Stimulated activated CD4-positive, alpha-beta T cell treated with anti-CD3 and anti-CD28 coated beads, Interleukin-4, amount 100 ng/mL, for 24 hours (primary cell): ENCODE data around the gene VMP1.
A peak's percentile ranks its signal among the peaks of the same experiment; 100 is the strongest.
"Not testable (repeated sequence)": the region's sequence is repeated elsewhere in the genome, so short reads cannot be mapped to it uniquely, and the experiment has no call there.

Experiments used
- DNase-seq: peaks from one replicate; pipeline ENCODE4 v3.0.0-alpha.2; 2020

The VMP1 gene

GRCh38 chr17:59815965-59816364 is 108.5 kb downstream of the VMP1 start:
- DNase-seq, result no peak

- peak; percentile 63 for DNase-seq
Measured at GRCh38 chr17:59825533-59826322, 118.3 kb downstream of the VMP1 start.

DNA sequence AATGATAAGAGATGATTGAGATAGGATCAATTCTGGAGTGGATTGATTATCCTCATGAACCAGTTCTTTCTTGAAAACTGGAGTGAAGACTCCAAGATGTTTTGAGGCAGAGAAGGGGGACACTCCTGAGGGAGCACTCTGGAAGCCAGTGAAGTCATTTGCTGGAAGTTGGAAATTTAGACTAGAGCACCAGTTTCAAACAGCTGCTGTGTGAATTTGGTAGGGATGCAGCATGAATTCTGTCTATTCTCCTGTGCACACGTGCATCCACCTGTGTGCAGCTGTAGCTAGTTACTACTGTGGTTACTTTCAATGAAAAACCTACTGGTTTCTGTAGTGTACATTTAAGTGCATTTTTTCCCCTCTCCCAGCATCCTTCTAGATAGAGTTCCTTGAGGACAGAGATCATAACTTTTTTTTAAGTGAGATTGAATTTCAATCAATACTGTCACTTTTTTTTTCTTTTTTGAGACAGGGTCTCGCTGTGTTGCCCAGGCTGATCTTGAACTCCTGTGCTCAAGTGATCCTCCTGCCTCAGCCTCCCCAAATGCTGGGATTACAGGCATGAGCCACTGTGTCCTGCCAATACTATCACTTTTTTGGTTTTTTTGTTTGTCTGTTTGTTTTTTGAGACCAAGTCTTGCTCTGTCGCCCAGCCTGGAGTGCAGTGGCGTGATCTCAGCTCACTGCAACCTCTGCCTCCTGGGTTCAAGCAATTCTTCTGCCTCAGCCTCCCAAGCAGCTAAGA is 119.4 kb downstream of the VMP1 start:
- DNase-seq, result no peak

- DNase-seq, result peak; percentile 28
Measured at GRCh38 chr17:59827721-59828477, 120.4 kb downstream of the VMP1 start.

DNA sequence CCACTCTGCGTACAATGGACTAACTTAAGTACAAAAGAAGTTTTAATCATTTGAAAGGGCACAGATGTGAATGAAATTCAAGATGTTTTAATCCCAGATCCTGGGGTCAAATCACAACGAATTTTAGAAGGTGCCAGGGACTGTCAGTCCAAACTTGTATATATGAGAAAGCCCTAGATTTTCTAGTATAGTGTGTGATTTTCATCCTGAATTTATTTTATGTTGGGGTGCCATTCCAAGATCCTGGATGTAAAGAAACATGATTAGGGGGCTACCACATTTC is 121.0 kb downstream of the VMP1 start:
- DNase-seq, result no peak

DNA sequence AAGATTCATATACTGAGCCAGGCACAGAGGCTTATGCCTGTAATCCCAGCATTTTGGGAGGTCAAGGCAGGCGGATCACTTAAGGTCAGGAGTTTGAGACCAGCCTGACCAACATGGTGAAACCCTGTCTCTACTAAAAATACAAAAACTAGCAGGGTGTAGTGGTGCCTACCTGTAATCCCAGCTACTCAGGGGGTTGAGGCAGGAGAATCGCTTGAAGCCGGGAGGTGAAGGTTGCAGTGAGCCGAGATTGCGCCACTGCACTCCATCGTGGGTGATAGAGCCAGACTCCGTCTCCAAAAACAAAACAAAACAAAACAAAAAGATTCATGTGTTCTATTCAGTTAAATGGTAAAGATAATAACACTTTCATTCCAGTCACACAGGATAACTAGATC is 121.4 kb downstream of the VMP1 start:
- DNase-seq, result peak; percentile 47

DNA sequence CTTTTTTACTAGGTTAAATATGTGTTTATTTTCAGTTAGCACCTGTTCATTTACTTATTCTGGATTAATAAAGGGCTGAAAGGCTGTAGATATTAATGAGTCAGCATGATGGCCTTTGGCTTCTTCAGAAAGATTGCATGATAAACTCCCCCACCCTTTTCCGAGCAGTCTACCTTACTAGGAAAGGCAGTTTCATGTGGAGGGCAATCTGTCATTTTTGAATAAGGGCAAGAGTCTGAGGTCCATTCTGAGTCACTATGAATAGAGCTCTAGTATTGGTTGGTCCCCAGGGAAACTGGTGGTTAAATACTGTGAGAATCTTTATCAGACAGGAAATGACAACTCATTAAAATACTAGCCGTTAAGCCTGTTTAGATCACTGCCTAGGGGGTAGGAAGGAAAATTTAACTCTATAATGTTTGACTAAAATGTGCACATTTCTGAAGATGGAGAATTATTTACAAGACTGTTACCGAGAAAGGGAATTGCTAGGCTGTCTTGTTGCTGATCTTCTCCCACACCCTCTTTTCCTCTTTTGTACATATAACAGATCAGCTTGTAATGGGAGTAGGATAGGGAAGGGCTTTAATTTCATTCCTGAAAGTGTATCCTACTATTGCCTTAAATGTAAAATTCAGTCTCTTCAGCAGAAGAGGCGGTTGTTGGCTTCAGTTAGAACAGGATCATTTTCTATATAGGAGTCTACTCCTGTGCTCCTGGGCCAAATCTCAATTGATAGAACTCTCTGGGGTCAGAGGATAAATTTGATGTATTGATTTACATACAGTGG is 122.0 kb downstream of the VMP1 start:
- DNase-seq, result peak; percentile 74

GRCh38 chr17:59830007-59830630 is 122.7 kb downstream of the VMP1 start:
- DNase-seq, result peak; percentile 41

DNA sequence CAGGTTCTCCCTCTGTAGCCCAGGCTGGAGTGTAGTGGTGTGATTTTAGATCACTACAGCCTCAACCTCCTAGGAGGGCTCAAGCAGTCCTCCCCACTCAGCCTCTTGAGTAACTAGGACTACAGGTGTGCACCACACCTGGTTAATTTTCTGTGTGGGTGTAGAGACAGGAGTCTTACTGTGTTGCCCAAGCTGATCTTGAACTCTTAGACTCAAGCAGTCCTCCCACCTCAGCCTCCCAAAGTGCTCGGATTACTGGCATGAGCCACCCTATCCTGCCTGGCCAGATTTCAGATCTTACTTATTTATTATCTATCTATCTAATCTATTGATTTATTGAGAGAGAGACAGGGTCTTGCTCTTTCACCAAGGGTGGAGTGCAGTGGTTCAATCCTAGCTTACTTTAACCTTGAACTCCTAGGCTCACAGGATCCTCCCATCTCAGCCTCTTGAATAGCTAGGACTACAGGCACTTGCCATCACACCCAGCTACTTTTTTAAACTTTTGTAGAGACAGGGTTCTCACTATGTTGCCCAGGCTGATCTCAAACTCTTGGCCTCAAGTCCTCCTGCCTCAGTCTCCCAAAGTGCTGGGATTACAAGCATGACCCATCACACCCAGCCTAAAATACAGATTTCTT is 123.5 kb downstream of the VMP1 start:
- DNase-seq, result no peak

- DNase-seq, result no peak
Measured at GRCh38 chr17:59832883-59833379, 125.5 kb downstream of the VMP1 start.

GRCh38 chr17:59837308-59838051 is 130.0 kb downstream of the VMP1 start:
- DNase-seq, result peak; percentile 81

GRCh38 chr17:59838052-59838916 is 130.8 kb downstream of the VMP1 start:
- peak; percentile 55 for DNase-seq

- peak; percentile 14 for DNase-seq
Measured at GRCh38 chr17:59839651-59840328, 132.3 kb downstream of the VMP1 start.

DNA sequence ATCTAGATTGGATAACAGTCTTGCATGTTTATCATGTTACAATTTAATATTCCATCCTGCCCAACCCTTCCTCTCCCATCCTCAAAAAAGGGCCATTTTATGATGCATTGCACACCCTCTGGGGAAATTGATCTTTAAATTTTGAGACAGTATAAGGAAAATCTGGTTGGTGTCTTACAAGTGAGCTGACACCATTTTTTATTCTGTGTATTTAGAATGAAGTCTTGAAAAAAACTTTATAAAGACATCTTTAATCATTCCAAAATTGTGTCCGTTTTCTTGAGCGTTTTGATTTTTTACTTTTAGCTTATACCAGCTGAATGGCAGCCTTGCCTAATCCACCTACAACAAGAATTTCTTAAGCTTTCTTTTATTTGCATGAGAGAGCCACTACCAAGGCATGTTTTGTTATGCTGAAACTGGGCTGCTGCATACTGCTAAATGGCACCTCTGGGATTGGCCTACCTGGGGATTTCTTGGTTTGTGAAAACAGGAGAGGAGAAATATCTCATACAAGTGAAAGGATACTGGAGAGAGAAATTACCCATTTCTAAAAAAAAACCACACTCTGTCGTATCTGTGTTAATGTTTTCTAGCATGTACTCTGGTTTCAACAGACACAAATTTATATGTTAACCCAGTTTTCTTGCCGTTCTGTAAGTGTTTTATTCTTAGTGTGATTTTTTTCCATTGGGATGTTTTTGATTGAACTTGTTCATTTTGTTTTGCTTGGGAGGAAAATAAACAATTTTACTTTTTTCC is 133.1 kb downstream of the VMP1 start:
- DNase-seq, result peak; percentile 52

GRCh38 chr17:59841091-59841881 is 133.8 kb downstream of the VMP1 start:
- DNase-seq, result peak; percentile 29

- not testable (repeated sequence) for DNase-seq
Measured at GRCh38 chr17:59841882-59842263, 134.4 kb downstream of the VMP1 start.

- DNase-seq, result peak; percentile 76
Measured at GRCh38 chr17:59842901-59843652, 135.6 kb downstream of the VMP1 start.
